Raji (cell line): Measurements from ENCODE around the gene LSMEM2.

Source experiments
- POLR2A ChIP-seq: IDR thresholded peaks from 2 replicates; pipeline ENCODE4 v1.6.1; 2011; ENCODE audit warnings: low read depth, low read length, control low read depth; ENCODE audit not compliant: insufficient read depth

LSMEM2 gene

GRCh38 chr3:50278880-50279224 lies at the start of gene LSMEM2:
TSS of gene LSMEM2 (plus strand) at chr3:50279087. CDS start at chr3:50279114, 27 bp downstream.
- TF ChIP-seq POLR2A, result no peak

- TF ChIP-seq POLR2A, result no peak
Measured at GRCh38 chr3:50229490-50229889, 49.4 kb upstream of the LSMEM2 start.

GRCh38 chr3:50230104-50230793 lies 48.6 kb upstream of the LSMEM2 start:
- no peak for TF ChIP-seq POLR2A

- no peak for TF ChIP-seq POLR2A
Measured at GRCh38 chr3:50230794-50231125, 48.1 kb upstream of the LSMEM2 start.

GRCh38 chr3:50231581-50231980 lies 47.3 kb upstream of the LSMEM2 start:
- no peak for TF ChIP-seq POLR2A

GRCh38 chr3:50232303-50232702 lies 46.6 kb upstream of the LSMEM2 start:
- no peak for TF ChIP-seq POLR2A

GRCh38 chr3:50233176-50233575 lies 45.7 kb upstream of the LSMEM2 start:
- no peak for TF ChIP-seq POLR2A

- TF ChIP-seq POLR2A, result peak; percentile 87
Measured at GRCh38 chr3:50235716-50236483, 43.0 kb upstream of the LSMEM2 start, which contains the start of gene GNAI2. TSS of gene GNAI2 (plus strand) at chr3:50236204. CDS start at chr3:50236336, 132 bp downstream.

- TF ChIP-seq POLR2A, result no peak
Measured at GRCh38 chr3:50236484-50237132, 42.3 kb upstream of the LSMEM2 start.

- no peak for TF ChIP-seq POLR2A
Measured at GRCh38 chr3:50237133-50237651, 41.7 kb upstream of the LSMEM2 start.

GRCh38 chr3:50237754-50238548 lies 40.9 kb upstream of the LSMEM2 start:
- peak; percentile 82 for TF ChIP-seq POLR2A

- TF ChIP-seq POLR2A, result no peak
Measured at GRCh38 chr3:50238549-50239026, 40.3 kb upstream of the LSMEM2 start.

GRCh38 chr3:50239649-50240048 lies 39.2 kb upstream of the LSMEM2 start:
- no peak for TF ChIP-seq POLR2A

- no peak for TF ChIP-seq POLR2A
Measured at GRCh38 chr3:50241163-50241562, 37.7 kb upstream of the LSMEM2 start.

GRCh38 chr3:50241713-50242380 lies 37.0 kb upstream of the LSMEM2 start:
- no peak for TF ChIP-seq POLR2A

GRCh38 chr3:50242381-50242770 lies 36.5 kb upstream of the LSMEM2 start:
- TF ChIP-seq POLR2A, result no peak
